Measurements from ENCODE around the gene ACP7. TPM values are rescaled to one million over a fixed set of nuclear protein-coding genes. Genes with fewer than 3 reads are reported as not detected.

ACP7 gene
- total and polyA plus RNA-seq, 9 of the 15 experiments (the other 6 are each of a cell fraction or from before 2014, with no cell fraction given) = not detected

DNA sequence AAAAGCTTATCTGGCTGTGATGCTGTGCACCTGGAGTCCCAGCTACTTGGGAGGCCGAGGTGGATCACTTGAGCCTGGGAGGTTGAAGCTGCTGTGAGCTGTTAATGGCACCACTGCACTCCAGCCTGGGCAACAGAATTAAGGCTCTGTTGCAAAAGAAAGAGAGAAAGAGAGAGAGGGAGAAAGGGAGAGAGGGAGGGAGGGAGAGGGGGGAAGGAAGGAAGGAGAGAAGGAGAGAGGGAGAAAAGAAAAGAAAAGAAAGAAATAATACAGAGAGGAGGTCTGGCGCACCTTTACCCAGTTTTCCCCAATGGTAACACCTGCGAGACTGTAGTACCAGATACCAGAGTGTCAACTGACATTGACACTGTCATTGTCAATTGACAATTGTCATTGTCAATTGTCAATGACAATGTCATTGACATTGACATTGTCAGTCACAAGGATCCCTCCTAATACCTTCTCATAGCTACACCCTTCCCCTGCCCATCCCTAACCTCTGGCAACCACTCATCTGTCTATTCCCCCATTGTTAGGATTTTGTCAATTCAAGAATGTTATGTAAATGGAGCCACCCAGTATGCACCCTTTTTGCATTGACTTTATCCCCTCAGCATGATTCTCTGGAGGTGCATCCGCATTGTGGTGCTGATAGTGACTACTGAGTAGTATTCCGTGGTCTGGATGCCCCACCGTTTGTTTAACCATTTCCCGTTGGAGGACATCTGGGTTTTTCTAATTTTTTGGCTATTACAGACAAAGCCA lies 62.7 kb downstream of the ACP7 start (continued):
- TF ChIP-seq, protein P1, sequence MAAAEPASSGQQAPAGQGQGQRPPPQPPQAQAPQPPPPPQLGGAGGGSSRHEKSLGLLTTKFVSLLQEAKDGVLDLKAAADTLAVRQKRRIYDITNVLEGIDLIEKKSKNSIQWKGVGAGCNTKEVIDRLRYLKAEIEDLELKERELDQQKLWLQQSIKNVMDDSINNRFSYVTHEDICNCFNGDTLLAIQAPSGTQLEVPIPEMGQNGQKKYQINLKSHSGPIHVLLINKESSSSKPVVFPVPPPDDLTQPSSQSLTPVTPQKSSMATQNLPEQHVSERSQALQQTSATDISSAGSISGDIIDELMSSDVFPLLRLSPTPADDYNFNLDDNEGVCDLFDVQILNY (CRISPR knock-in tag; IDR thresholded peaks at IDR 0.05) = no peak
- no peak for TF ChIP-seq KHSRP (IDR thresholded peaks at IDR 0.05)
- TF ChIP-seq YY1 (IDR thresholded peaks at IDR 0.05; ENCODE audit: borderline replicate concordance in 1 of 3, control insufficient read depth in 1 of 3, extremely low read depth in 1 of 3, insufficient read depth in 3 of 3, insufficient read length in 1 of 3, insufficient replicate concordance in 2 of 3, low read depth in 1 of 3, low read length in 2 of 3) = no peak
- TF ChIP-seq, protein P2, sequence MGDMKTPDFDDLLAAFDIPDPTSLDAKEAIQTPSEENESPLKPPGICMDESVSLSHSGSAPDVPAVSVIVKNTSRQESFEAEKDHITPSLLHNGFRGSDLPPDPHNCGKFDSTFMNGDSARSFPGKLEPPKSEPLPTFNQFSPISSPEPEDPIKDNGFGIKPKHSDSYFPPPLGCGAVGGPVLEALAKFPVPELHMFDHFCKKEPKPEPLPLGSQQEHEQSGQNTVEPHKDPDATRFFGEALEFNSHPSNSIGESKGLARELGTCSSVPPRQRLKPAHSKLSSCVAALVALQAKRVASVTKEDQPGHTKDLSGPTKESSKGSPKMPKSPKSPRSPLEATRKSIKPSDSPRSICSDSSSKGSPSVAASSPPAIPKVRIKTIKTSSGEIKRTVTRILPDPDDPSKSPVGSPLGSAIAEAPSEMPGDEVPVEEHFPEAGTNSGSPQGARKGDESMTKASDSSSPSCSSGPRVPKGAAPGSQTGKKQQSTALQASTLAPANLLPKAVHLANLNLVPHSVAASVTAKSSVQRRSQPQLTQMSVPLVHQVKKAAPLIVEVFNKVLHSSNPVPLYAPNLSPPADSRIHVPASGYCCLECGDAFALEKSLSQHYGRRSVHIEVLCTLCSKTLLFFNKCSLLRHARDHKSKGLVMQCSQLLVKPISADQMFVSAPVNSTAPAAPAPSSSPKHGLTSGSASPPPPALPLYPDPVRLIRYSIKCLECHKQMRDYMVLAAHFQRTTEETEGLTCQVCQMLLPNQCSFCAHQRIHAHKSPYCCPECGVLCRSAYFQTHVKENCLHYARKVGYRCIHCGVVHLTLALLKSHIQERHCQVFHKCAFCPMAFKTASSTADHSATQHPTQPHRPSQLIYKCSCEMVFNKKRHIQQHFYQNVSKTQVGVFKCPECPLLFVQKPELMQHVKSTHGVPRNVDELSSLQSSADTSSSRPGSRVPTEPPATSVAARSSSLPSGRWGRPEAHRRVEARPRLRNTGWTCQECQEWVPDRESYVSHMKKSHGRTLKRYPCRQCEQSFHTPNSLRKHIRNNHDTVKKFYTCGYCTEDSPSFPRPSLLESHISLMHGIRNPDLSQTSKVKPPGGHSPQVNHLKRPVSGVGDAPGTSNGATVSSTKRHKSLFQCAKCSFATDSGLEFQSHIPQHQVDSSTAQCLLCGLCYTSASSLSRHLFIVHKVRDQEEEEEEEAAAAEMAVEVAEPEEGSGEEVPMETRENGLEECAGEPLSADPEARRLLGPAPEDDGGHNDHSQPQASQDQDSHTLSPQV (IDR thresholded peaks at IDR 0.05) = no peak
- no peak for TF ChIP-seq TCFL5 (CRISPR knock-in tag; conservative IDR thresholded peaks at IDR 0.05)

Measured in K562 (cell line).